Activated T-cell treated with anti-CD3 and anti-CD28 coated beads, Interleukin-2, amount 50 U/mL, for 1 hour (primary cell): ENCODE results near the gene SASH3.

Experiments used
- DNase-seq: peaks from one replicate; pipeline ENCODE4 v3.0.0-alpha.2; 2020

The SASH3 gene

DNA sequence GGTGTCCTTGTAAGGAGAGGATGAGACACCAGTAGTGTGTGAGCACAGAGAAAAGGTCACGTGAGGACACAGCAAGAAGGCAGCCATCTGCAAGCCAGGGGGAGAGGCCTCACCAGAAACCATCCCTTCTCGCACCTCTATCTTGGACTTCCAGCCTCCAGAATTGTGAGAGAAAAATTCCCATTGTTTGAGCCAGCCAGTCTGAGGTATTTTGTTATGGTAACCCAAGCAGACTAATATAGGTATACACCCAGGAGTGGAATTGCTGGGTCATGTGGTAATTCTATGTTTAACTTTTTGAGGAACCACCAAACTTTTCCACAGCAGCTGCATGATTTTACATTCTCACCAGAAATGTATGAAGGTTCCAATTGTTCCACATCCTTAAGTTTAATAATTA is 38.4 kb downstream of the SASH3 start:
- DNase-seq, result no peak

DNA sequence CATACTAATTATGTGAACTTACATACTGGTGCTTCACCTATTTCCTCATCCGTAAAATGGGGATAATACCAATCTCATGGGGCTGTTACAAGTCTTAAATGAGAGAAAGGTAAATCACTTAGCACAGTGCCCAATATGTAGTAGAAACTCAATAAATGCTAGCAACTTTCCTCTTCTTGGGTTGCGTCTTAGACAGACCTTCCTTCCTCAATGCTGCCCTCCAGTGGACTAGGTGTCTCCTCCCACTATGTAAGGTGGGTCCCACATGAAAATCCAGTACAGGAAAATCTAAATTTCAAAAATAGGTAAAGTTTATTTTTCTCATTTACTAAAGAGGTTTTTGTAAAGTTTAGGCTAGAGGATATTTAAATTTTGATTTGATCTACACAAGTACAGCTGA is 43.4 kb downstream of the SASH3 start:
- peak; percentile 27 for DNase-seq

DNA sequence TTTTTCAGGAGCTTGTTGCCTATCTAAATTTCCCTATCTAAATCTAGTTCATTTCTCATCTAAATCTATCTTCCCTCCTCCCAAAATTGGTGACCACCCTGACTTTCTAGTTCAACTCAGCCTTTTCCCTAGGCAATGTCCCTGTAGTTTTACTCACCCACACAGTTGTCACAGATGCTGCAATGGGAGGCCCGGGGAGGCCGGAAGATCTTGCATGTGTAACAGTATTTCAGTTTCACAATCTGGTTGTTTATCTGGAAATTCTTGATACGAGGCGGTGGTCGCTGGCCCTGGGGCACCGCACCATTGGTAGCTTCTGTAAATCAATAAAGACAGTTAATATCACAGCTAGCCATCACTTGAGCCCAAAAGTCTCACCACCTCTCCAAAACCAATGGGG is 43.8 kb downstream of the SASH3 start:
- no peak for DNase-seq

DNA sequence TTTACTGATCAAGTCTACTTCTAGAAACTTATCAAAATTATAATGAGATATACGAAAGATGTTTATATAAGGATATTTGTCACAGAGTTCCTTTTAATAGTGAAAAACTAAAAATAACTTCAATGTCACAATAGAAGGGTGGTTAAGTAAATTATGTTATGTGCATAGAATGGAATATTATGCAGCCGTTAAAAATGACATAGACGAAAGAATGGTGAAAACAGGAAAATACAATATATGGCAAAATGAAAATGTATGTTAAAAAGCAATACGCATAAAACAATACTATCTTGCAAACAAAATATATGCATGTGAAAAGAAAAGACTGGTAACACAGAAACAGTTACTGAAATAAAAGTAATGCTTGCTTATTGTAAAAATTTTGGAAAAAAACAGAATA is 44.9 kb downstream of the SASH3 start:
- DNase-seq, result no peak

DNA sequence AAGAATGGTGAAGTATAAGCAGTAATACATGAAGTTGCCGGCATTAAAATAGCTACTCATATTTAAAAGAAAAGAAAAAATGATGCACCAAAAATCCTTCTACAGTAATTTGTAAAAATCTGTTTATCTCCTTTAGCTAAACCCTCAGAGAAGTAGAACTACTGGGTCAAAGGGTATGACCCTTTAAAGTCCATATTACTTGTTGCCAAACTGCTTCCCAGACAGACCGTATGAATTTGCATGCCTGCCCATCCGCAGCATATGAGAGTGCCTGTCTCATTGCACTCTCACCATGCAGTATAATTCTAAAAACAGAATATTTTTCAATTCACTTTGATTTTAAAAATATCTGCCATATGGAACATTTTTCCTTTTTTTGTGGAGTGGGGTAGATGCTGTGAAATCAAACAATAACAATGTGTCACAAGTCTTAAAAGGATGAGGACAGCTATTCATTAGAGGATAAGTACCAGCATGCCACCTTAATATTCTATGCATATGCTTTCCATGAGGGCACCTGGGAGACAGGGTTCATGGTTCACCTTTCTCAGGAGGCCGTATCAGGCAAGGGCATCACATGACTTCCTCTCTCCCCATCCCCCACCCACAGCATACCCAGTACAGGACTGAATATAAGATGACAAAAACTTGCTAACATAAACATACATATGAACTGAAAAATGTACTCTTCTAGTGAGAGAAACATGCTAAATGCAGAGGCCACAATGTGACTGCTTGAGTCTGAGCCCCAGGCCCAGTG is 46.2 kb downstream of the SASH3 start:
- no peak for DNase-seq

DNA sequence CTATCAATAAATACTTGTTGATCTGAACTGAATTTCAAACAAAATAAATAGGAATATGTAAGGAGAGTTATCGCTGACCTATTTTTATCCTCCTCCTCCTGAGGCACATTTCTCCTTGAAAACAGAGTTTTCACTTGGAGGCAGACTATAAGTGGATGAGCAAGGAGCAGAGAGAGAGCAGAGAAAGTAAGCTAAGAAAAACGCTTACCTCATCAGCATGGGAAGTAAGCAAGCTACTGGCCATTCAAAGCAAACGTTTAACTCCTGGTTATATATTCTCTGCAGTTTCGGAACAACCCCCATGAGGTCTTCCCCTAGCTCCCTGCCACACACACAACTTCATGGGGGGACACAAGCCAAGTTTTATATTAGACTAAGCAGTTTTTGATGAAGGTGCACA is 50.7 kb downstream of the SASH3 start:
- no peak for DNase-seq

DNA sequence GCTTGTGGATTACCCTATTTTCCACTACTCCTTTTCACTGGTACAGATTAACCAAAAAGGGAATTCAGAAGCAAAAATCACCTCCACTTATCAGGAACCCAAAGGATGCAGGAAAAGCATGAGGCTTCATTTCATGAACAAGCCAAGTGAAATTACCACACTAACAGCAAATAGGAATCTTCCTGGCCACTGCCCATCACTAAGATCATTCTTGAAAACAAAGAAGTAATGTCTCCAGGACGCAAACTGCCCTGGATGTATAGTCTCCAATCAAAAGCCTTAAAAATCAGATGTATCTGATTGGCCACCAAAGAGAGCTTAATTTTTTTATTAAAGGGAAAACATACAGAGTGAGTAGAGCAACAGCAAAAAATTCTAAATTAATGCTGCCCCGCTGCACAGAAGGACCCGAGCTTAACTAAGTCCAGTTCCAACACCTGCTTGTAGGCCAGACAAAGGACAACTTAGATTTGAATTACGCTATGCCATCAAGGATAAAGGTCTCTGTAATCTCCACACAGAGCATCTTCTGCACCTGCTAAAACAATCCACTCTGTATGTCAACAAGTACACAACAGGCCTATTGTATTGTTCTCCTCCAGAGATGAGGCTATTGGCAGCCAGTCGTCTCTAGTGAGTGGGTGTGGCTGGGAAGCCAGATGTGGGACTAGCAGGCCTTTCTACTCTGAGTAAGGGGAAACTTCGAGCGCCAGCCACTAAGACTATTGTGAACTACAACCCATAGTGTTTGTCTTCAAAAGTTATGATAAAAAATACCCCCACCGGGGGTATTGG is 51.5 kb downstream of the SASH3 start:
- DNase-seq, result no peak

DNA sequence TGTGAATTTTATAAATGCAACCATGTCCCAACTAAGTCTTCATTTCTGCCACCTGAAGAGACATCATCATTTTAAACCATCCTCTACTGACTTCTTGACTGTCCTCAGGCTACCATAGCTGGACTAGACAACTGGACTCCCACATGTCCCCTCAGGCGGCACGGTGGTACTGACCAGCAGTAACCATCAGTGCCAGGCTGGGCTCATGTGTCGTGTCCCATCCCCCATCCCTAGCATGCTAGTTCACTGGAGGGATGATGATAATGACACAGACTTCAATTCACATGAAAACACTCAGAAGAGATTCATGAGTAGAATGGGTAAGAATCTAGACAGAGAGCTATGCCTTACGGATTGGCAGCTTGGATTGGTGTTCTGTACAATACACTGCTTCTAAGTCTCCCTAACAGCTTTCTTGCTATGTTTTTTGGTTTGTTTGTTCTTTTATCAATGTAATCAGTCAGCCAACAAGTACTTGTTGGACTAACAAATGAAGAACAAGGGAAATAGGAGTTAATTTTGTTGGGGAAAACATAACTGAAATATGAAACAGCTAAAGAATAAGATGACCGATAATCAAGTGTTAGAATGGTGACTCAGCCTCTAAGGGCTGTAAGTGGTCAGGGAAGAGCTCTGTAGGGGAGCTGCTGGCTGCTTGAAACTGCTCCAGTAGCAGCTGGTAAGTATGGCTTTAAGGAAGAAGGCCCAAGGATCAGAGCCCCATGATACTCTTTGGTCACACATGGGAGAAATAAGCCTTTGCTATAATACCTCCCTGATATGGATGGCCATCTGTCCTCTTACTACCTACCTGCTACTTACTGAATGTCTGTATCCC is 53.6 kb downstream of the SASH3 start:
- DNase-seq, result no peak

DNA sequence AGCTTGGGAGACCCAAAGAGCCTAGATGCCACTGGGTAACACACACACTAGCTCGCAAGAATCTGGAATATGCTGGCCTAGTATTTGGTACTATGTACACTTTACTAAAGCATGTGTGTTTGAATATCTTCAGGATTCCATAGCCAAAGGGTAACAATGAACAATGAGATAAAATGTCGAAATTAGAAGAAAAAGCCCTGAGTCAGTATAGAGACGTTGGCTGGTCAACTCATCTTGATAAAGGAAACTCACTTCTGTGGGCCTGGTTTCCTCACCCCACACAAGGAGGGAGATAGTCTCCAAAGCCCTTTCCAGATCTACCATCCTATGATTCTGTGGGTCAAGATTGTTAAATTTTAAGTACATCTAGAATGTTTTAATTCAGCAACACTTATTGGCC is 57.1 kb downstream of the SASH3 start:
- DNase-seq, result no peak

DNA sequence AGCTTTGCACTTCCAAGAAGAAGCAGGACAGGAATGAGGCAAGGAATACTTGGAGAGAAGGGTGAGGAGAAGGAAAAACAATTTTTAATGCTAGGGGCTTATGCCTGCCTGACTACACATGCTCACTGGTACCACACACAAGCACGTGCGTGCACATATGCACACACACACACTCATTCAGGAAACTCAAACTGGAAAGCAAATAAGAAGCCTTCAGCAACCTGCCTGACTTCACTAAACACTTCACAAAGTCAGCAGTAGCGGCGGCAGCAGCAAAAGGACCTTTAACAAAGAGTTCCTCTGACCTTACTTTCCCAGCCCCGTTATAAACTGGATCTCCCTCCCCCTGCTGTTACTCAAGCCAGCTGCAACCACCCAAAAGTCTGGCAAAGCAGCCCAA is 60.6 kb downstream of the SASH3 start:
- DNase-seq, result no peak

DNA sequence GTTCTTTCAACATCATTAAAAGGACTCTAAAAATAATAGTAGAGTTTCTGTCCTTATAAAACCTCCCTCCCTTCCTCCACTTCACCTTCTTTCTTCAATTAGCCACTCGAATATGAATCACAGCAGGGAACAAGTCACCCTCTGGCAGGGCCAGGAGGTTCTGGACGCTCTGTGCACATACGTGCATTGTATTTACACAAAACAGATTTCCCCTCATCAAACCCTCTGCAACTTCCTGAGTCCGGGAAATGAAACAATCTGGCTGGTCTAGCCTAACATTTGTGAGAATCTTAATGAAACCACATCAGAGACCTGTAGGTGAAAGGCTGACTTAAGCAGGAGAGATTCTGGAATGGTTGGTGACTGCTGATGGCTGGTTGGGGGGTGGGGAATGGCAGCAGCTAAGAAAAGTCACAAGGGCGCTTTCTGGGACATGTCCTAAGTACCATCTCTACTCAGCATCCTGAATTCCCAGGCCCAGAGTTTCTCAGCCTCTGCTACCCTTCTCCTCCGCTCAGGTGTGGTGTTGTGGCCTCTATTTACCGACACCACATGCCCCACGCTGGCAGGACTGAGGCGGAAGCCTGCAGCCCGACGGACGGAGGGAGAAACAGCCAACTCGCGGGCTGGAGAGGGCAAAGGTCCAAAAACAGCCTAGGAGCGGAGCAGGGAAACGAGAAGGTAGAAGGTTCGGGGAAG is 62.9 kb downstream of the SASH3 start:
- DNase-seq, result peak; percentile 20

DNA sequence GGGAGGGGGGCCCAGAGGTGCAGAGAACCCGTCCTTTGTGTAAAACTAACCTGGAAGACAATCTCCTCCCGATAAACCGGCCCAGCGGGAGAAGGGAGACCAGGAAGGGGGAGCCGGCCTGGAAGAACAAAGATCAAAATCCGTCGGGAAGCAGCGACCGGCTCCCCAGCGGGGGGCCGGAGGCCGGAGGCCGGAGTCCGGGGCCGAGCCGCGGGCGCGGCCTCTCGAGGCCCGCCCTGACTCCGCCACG is 63.4 kb downstream of the SASH3 start:
- no peak for DNase-seq

DNA sequence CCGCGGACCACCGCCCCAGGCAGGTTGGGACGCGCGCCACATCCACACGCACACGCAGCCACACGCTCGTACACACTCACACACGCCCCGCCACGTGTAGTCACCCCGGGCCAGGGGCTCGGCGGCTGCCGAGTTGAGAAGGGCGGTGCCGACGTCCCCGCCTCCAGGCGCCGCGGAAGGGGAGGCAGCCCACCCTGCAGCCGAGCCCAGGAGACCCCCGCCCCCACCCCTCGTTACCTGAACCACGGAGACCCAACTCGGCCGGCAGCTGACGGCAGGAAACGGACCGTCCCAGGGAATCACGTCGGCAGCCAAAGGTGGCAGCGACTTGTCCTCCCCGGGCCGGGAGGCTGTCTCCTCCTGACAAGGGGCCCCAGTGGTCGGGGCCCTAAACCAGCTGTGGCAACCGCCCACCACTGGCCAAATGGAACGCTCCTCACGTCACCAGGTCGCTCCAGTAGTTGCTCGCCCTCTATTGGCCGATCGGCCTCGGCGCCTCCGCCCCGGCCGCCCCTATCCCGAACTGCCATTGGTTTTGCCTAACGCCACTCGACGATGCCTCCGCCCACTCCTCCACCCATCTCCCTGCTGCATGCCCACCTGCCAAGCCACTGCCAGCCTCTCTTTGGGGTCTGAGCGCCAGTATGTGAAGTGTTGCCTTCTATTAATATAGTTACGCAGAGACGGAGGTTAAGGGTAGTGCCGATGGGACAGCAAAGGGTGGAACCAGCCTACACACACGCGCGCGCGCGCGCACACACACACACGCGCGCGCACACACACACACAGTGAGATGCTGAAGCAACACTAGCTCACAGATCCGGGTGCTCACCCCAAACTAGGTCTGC is 63.9 kb downstream of the SASH3 start, which contains the start of gene ZDHHC9:
Gene ZDHHC9, minus strand, starts transcription at position 428 of the 848 bp plus-strand sequence. CDS start 1,941 bp downstream, outside the sequence.
- DNase-seq, result peak; percentile 84
